Peyer's patch (tissue), 4 donors: ENCODE measurements around the gene ADH7.

Source experiments
- CTCF ChIP-seq, 6 experiments: fragments of 450-650 bp in 4 of 6; fragments of 200-600 bp in 2 of 6; sonication (generic) in 1 of 6; IDR thresholded peaks; one replicate each; pipeline ENCODE4 v1.5.1; 2017 to 2019; ENCODE audit warnings: antibody characterized with exemption in 6 of 6, mild to moderate bottlenecking in 3 of 6, moderate library complexity in 1 of 6
- POLR2A ChIP-seq, 2 donors: fragments of 450-650 bp; IDR thresholded peaks; one replicate each; pipeline ENCODE4 v1.5.1; 2017; ENCODE audit warnings: antibody characterized with exemption in 2 of 2, mild to moderate bottlenecking in 2 of 2, moderate library complexity in 2 of 2

GRCh38 chr4:99458911-99459447 is 23.8 kb upstream of the ADH7 start:
- TF ChIP-seq POLR2A (IDR thresholded peaks at IDR 0.05) (no peak), CTCF (IDR thresholded peaks at IDR 0.05) (no peak)
